GM06990 (cell line): ENCODE data around the gene NUTM1.

ENCODE experiments used
- DNase-seq: peaks from one replicate; pipeline ENCODE4 v3.0.0-alpha.2; 2011; ENCODE audit not compliant: insufficient read length; ENCODE audit errors: extremely low read depth
- H3K27me3 ChIP-seq: replicated peaks from 2 replicates; pipeline ENCODE4 v1.6.0; 2011; ENCODE audit warnings: low read length; ENCODE audit not compliant: control insufficient read depth, insufficient read depth
- H3K36me3 ChIP-seq: 2 replicates; pipeline ENCODE4 v1.5.1; 2011; ENCODE audit warnings: low read length; ENCODE audit not compliant: control insufficient read depth, insufficient read depth
- H3K4me3 ChIP-seq: replicated peaks from 2 replicates; pipeline ENCODE4 v1.5.1; 2011; ENCODE audit warnings: low read depth, mild to moderate bottlenecking, control low read depth, low read length
- CTCF ChIP-seq: IDR thresholded peaks from 2 replicates; pipeline ENCODE4 v1.5.1; 2011; ENCODE audit warnings: low read length, control low read depth, mild to moderate bottlenecking, inconsistent platforms; ENCODE audit not compliant: insufficient read depth, poor library complexity, severe bottlenecking

The NUTM1 gene

GRCh38 chr15:34314491-34315490 is 28.3 kb upstream of the NUTM1 start:
- TF ChIP-seq CTCF, result no peak
- no peak for DNase-seq
- H3K36me3 ChIP-seq, result peaks cover 4% of the 10 kb centered on the region
- no peak overlapping the region for H3K4me3 ChIP-seq
- no peaks in the 10 kb centered on the region for H3K27me3 ChIP-seq

GRCh38 chr15:34318277-34319079 is 24.6 kb upstream of the NUTM1 start:
- Histone ChIP-seq H3K4me3 (peak overlapping the region; percentile 76), H3K36me3 (peaks cover under 1% of the 10 kb centered on the region), H3K27me3 (no peaks in the 10 kb centered on the region)
- peak; percentile 50 for DNase-seq
- no peak for TF ChIP-seq CTCF

DNA sequence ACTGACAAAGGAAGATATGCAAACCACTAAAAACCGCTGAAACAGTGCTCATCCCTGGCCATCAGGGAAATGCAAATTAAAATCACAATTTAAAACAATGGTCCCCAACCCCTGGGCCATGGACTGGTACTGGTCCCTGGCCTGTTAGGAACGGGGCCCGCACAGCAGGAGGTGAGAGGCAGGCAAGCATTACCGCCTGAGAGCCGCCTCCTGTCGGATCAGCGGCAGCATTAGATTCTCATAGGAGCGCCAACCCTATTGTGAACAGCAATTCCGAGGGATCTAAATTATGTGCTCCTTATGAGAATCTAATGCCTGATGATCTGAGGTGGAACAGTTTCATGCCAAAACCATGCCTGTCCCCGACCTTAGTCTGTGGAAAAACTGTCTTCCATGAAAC is 19.9 kb upstream of the NUTM1 start:
- TF ChIP-seq CTCF, result no peak
- Histone ChIP-seq H3K27me3 (no peaks in the 10 kb centered on the region), H3K4me3 (no peak overlapping the region), H3K36me3 (no peaks in the 10 kb centered on the region; the same call in 1 of the 2 replicates)
- no peak for DNase-seq

DNA sequence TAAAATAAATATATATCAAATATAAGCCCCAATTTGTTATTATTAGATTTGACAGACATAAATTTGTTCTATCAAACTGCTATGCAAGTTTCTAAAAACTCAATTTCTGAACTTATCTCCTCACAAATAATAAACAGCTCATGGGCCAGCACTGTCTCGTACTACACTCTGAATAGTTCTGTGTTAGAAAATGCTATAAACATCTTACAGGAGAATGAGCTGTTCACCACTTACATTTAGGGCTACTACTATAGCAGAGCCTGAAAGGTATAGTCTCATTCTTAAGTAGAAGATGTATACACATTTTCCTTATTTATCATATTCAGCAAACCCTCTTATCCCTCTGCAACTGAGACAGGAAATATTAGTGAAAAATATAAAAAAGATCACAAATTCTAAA is 18.2 kb upstream of the NUTM1 start:
- TF ChIP-seq CTCF, result no peak
- Histone ChIP-seq H3K27me3 (no peaks in the 10 kb centered on the region), H3K36me3 (no peaks in the 10 kb centered on the region; the same call in 1 of the 2 replicates), H3K4me3 (no peak overlapping the region)
- no peak for DNase-seq

DNA sequence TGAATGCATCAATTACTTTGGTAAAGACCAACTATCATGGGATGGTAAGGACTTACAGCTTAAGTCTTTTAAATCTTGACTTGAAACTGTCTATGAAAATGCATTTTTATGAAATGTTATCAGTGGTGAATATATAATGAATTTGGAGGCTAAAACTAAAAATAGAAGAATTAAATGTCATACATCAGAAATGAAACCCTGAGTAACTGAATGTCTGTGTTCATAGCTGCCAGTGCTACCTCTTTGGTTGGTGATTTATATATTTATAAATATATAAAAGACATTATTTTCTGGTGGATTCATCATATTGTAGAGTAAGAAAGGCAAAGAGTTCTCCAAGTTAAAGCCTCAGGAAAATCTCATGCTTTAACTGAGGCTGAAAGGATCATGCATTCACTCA is 17.7 kb upstream of the NUTM1 start:
- no peaks in the 10 kb centered on the region; the same call in 1 of the 2 replicates for H3K36me3 ChIP-seq
- no peak for DNase-seq
- H3K27me3 ChIP-seq, result no peaks in the 10 kb centered on the region
- no peak for TF ChIP-seq CTCF
- H3K4me3 ChIP-seq, result no peak overlapping the region
